Tibial nerve (tissue), 4 donors: ENCODE measurements around the gene KIF7. TPM values are rescaled to one million over a fixed set of nuclear protein-coding genes. Genes with fewer than 3 reads are reported as not detected.

Experiments
- DNase-seq, 2 donors: peaks; one replicate each; pipeline ENCODE4 v3.0.0-alpha.2; 2019; ENCODE audit warnings: low spot score in 2 of 2
- H3K27ac ChIP-seq, 4 donors: fragments of 200-600 bp; sonication (generic) in 3 of 4; one replicate each; pipeline ENCODE4 v1.5.1; 2017 to 2019; ENCODE audit warnings: mild to moderate bottlenecking in 1 of 4
- H3K27me3 ChIP-seq, 2 donors: fragments of 200-600 bp; sonication (generic) in 1 of 2; one replicate each; pipeline versions ENCODE4 v1.5.1 to v1.6.0; 2017 to 2019
- H3K36me3 ChIP-seq, 3 donors: fragments of 200-600 bp; sonication (generic); one replicate each; pipeline ENCODE4 v1.5.1; 2018 to 2019
- H3K4me1 ChIP-seq, 4 donors: fragments of 200-600 bp; sonication (generic) in 3 of 4; one replicate each; pipeline ENCODE4 v1.5.1; 2017 to 2019
- H3K4me3 ChIP-seq, 4 donors: fragments of 200-600 bp; sonication (generic) in 3 of 4; one replicate each; pipeline ENCODE4 v1.5.1; 2017 to 2019; ENCODE audit warnings: mild to moderate bottlenecking in 1 of 4, moderate library complexity in 1 of 4
- H3K9me3 ChIP-seq, 4 donors: fragments of 200-600 bp; sonication (generic) in 3 of 4; one replicate each; pipeline ENCODE4 v1.5.1; 2017 to 2019
- CTCF ChIP-seq, 5 experiments: fragments of 200-600 bp in 3 of 5; fragments of 450-650 bp in 2 of 5; sonication (generic) in 3 of 5; IDR thresholded peaks; one replicate each; pipeline ENCODE4 v1.5.1; 2016 to 2019; ENCODE audit warnings: antibody characterized with exemption in 5 of 5, mild to moderate bottlenecking in 3 of 5, moderate library complexity in 2 of 5
- EP300 ChIP-seq, 2 donors: sonication (generic); formaldehyde crosslinking; IDR thresholded peaks; one replicate each; pipeline ENCODE4 v1.6.1; 2017; ENCODE audit warnings: antibody characterized with exemption in 2 of 2, mild to moderate bottlenecking in 1 of 2
- POLR2A ChIP-seq, 2 donors: fragments of 450-650 bp; IDR thresholded peaks; one replicate each; pipeline ENCODE4 v1.6.1; 2017; ENCODE audit warnings: antibody characterized with exemption in 2 of 2, mild to moderate bottlenecking in 2 of 2, moderate library complexity in 2 of 2
- WGBS, 2 donors: methylation state at CpG; one replicate each; pipeline ENCODE4 v1.1.5; 2018; 5-methylcytosine and 5-hydroxymethylcytosine counted together
- total RNA-seq, 4 donors: library from RNA; depleted of rRNA; stranded (reverse); fragments of >200 nt; gene quantifications; one replicate each; pipeline ENCODE4 v1.1.0, GENCODE V29; 2016

KIF7 gene
- total RNA-seq, 4 donors from 2014 or later: 7.2 to 41.1 (median 20.8) TPM

- Histone ChIP-seq H3K36me3 (no peaks in the 10 kb centered on the region), H3K27ac (no peak overlapping the region), H3K4me3 (no peak overlapping the region), H3K9me3 (no peaks in the 10 kb centered on the region), H3K27me3 (peaks cover 0 to 8% of the 10 kb centered on the region in 2 donors), H3K4me1 (peaks cover 0 to 29% (median 9%) of the 10 kb centered on the region in 4 donors)
- no peak for TF ChIP-seq CTCF (IDR thresholded peaks at IDR 0.05)
- no peak for TF ChIP-seq POLR2A (IDR thresholded peaks at IDR 0.05)
- TF ChIP-seq EP300 (IDR thresholded peaks at IDR 0.05): no peak
- DNase-seq: no peak
- WGBS, 2 donors: 90 to 95% methylated on average over 2 of the region's 2 CpGs
Measured at GRCh38 chr15:89659295-89659694, 4.0 kb upstream of the KIF7 start.

- 83% methylated on average over 5 of the region's 5 CpGs for WGBS, 2 donors
- H3K4me3 ChIP-seq: no peak overlapping the region
- no peaks in the 10 kb centered on the region for H3K36me3 ChIP-seq
- TF ChIP-seq EP300 (IDR thresholded peaks at IDR 0.05): no peak
- TF ChIP-seq CTCF (IDR thresholded peaks at IDR 0.05): no peak
- TF ChIP-seq POLR2A (IDR thresholded peaks at IDR 0.05): no peak
- H3K9me3 ChIP-seq: no peaks in the 10 kb centered on the region
- H3K4me1 ChIP-seq: peaks cover 0 to 25% (median 7%) of the 10 kb centered on the region in 4 donors
- no peak overlapping the region for H3K27ac ChIP-seq
- peaks cover 0 to 15% of the 10 kb centered on the region in 2 donors for H3K27me3 ChIP-seq
- DNase-seq: no peak
Measured at GRCh38 chr15:89657686-89658200, 2.5 kb upstream of the KIF7 start.

- no peaks in the 10 kb centered on the region for H3K9me3 ChIP-seq
- TF ChIP-seq POLR2A (IDR thresholded peaks at IDR 0.05) (no peak), CTCF (IDR thresholded peaks at IDR 0.05) (no peak), EP300 (IDR thresholded peaks at IDR 0.05) (no peak)
- peaks cover 0 to 18% (median 5%) of the 10 kb centered on the region in 4 donors for H3K4me1 ChIP-seq
- no peak overlapping the region for H3K4me3 ChIP-seq
- no peaks in the 10 kb centered on the region for H3K36me3 ChIP-seq
- DNase-seq: no peak
- H3K27me3 ChIP-seq: peaks cover 0 to 15% of the 10 kb centered on the region in 2 donors
- WGBS, 2 donors: 75 to 79% methylated on average over 7 of the region's 7 CpGs
- no peak overlapping the region for H3K27ac ChIP-seq
Measured at GRCh38 chr15:89656116-89656815, 999 bp upstream of the KIF7 start.

DNA sequence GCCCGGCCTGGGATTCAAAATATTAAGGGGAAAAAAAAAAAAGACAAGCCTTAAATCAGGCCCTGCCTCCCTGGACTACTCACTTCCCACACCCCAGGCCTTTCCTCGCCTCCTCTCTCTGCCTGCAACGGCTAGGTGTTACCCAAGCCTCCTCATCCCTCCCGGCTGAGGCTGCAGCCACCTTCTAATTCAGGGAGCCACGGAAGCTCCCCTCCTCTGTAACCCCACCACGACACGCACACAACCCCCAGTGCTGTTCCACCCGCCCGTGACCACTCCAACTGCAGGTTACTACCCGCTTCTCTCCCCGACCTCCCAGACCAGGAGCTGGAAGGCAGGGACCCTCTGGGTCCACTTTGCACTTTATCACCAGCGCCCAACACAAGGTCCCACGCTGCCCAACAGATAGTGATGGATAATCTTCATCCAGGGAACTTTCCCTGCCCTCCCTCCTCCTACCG is 936 bp downstream of the KIF7 start:
- H3K4me3 ChIP-seq: peak overlapping the region; percentile 42 to 78 (median 56)
- no peak for TF ChIP-seq EP300 (IDR thresholded peaks at IDR 0.05)
- no peak for TF ChIP-seq CTCF (IDR thresholded peaks at IDR 0.05)
- TF ChIP-seq POLR2A (IDR thresholded peaks at IDR 0.05): no peak
- H3K9me3 ChIP-seq: no peaks in the 10 kb centered on the region
- H3K27ac ChIP-seq: peak overlapping the region in 1 of 4 donors; percentile 82
- peaks cover 0 to 15% of the 10 kb centered on the region in 2 donors for H3K27me3 ChIP-seq
- 36 to 41% methylated on average over 14 of the region's 14 CpGs for WGBS, 2 donors
- peaks cover 0 to 18% (median 5%) of the 10 kb centered on the region in 4 donors for H3K4me1 ChIP-seq
- no peak for DNase-seq
- H3K36me3 ChIP-seq: peaks cover 0 to 6% (median 0%) of the 10 kb centered on the region in 3 donors

- Histone ChIP-seq H3K36me3 (peaks cover 0 to 12% (median 0%) of the 10 kb centered on the region in 3 donors), H3K27me3 (peaks cover 0 to 15% of the 10 kb centered on the region in 2 donors), H3K4me1 (peaks cover 0 to 18% (median 5%) of the 10 kb centered on the region in 4 donors), H3K9me3 (no peaks in the 10 kb centered on the region), H3K27ac (no peak overlapping the region), H3K4me3 (no peak overlapping the region)
- DNase-seq: no peak
- no peak for TF ChIP-seq EP300 (IDR thresholded peaks at IDR 0.05)
- no peak for TF ChIP-seq CTCF (IDR thresholded peaks at IDR 0.05)
- TF ChIP-seq POLR2A (IDR thresholded peaks at IDR 0.05): no peak
- 98 to 100% methylated on average over 2 of the region's 2 CpGs for WGBS, 2 donors
Measured at GRCh38 chr15:89653578-89653977, 1.7 kb downstream of the KIF7 start.
